SIG-M5 treated with dmso at 0.1 percent for 504 hours (cell line): Measurements from ENCODE around the gene HSPA12B.

Source experiments
- DNase-seq: peaks from one replicate; lab custom pipeline; 2025; ENCODE audit not compliant: unreplicated experiment; lab: John Stamatoyannopoulos, UW

The HSPA12B gene, protein sequence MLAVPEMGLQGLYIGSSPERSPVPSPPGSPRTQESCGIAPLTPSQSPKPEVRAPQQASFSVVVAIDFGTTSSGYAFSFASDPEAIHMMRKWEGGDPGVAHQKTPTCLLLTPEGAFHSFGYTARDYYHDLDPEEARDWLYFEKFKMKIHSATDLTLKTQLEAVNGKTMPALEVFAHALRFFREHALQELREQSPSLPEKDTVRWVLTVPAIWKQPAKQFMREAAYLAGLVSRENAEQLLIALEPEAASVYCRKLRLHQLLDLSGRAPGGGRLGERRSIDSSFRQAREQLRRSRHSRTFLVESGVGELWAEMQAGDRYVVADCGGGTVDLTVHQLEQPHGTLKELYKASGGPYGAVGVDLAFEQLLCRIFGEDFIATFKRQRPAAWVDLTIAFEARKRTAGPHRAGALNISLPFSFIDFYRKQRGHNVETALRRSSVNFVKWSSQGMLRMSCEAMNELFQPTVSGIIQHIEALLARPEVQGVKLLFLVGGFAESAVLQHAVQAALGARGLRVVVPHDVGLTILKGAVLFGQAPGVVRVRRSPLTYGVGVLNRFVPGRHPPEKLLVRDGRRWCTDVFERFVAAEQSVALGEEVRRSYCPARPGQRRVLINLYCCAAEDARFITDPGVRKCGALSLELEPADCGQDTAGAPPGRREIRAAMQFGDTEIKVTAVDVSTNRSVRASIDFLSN

DNA sequence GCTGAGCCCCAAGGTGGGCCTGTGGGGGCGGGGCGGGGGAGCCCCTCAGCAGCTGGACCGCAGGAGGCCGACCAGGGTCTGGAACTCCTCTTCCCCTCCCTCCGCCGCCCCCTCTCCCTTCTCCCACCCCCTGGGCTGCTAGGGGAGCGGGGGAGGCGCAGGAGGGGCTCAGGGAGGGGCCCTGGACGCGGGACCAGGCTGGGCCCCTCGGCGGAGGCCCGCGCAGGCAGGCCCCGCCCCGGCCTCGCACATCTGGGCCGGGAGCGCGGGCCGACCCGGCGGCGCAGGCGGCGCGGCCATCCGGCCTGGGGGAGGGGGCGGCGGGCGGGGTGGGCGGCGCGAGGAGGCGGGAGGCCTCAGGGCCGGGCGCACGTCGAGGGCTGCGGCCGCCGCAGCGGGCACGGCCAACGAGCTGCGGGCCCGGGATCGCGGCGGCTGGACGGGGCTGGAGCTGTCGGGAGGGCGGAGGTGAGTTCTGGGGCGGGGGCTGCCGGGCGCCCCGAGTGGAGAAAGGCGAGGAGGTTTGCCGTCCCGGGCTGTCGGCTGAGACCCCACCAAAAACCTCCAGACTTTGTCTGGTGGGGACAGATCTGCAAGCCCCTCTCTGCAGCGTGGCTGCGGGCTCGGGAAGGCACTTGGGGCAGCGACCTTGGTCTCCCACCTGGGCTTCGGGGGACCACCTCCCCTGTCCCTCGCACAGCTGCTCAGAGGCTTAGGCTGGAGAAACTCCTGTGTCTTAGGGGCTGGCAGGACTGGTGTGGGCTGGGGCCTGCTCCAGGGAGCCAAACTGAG is at the start of gene HSPA12B:
Gene HSPA12B, plus strand, starts transcription at position 359 of the 792 bp plus-strand sequence. CDS start 5,990 bp downstream, outside the sequence.
- no peak for DNase-seq

DNA sequence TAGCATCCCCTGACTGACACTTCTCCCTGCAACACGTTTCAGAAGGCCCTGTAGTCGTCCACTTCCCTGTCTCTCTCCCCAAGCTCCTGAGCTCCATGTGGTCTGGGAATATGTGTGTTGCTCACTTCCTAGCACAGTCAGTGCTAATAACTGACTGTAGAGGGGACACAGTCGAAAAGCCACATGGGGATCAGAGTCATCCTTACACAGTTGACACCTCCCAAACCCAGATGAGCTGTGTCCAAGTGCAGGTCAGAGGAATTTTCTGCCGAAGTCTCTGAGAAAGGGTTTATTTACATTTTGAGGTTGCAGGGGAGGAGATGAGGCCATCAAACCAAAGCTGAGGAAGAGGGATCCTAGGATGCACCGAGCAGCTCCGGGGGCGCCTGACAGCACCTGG is 47.1 kb upstream of the HSPA12B start:
- DNase-seq = no peak

DNA sequence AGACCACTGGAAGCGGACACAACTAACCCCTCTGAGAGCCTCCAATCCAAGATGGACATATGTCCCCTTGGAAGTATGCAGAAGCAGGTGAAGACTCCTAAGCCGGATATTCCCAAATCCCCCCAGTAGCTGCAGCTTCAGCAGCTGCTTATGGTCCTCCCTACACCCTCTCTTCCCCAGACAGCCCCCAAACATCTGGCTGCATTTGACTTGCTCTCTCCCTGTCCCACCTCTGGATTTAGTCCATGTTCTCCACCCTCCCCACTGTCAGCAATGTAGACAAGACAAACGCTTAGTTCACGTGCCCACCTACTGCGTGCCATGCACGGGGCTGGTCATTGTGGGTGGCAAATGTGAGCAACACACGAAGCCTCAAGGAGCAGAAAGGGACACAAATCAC is 46.1 kb upstream of the HSPA12B start:
- DNase-seq = no peak

DNA sequence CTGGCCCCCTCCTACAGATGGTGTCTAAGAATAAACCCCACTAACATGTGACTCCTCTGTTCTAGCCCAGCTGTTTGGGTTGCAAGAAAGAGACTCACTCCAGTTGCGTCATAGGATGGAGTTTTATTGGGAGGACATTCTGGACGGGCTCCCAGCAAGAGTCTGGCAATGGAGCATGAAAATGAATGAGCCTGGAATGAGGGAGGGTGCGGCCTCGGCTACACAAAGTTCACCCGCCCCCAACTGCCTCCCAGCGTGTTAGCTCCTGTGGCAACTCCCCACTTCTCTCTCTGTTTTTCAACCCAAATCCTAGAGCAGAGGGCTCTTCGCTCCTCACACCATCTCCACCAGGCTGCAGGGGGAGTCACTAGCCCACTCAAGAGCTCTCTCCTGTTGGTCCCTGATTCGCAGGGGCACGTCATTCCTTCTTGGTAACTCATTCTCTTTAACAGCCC is 45.6 kb upstream of the HSPA12B start:
- DNase-seq = peak; percentile 10

DNA sequence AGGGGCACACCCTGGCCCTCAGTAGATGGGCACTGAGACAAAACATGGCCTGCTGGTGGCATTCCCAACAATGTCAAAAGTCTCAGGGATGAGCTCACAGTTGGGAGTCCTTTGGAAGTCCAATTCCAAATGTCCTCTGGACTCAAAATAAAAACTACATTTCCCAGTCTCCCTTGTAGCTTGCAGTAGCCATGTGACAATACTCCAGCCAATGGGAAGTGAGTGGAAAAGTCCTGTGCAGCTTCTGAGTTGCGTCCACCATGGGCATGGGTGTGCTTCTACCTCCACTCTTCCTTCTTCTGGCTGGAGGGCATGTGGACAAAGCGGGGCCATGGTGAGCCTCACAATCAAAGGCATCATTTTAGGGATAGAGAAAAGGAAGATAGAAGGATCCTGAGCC is 44.8 kb upstream of the HSPA12B start:
- DNase-seq = peak; percentile 28

DNA sequence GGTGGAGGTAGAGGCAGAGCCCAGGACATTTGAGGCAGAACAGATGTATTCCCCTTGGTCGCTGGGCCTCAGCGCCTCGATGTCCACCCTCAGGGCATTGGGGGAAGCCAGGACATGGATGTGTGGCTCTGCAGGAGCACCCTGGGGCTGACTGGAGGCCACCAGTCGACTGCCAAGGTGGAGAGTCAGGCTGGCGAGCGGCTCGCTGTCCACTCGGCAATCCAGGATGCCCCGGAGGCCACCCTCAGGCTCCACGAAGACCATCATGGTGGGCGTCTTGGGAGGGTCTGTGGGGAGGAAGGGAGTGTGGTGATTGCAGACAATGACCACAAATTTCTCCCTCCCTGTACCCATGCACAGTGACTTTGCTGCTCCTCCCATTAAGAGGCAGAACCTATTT is 42.5 kb upstream of the HSPA12B start:
- no peak for DNase-seq

DNA sequence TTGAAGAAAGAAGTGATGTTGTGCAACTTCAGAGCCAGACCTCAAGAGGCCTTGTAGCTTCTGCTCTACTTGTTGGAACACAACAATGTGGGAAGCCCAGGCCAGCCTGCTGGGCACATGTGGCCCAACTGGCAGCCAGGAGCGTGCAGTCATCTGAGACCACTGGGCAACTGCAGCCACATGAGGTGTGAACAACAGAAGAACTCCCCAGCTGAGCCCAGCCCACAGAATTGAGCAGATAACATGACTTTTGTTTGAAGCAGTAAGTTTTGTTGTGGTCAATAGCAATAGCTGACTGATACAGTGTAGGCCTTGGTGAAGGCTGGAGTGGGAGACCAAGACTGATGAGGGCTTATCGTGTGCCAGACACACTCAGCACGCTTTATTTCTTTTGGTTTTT is 42.1 kb upstream of the HSPA12B start:
- DNase-seq = no peak

DNA sequence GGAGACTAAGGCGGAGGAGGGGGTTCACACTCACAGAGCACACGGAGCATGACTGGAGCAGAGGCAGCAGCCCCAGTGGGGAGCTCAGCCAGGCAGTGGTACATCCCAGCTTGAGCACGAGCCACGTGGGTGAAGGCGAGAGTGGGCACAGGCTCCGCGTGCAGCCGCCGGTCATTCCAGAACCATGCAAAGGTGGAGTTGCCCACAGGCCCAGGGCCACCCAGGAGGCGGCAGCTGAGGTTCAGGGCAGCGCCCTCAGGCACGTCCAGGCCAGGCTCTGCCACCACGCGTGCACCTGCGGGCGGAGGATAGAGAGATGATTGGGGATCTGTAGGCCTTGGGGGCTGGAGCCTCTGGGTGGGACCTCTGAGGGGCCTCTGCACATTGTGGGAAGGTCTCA is 41.2 kb upstream of the HSPA12B start:
- DNase-seq = no peak

DNA sequence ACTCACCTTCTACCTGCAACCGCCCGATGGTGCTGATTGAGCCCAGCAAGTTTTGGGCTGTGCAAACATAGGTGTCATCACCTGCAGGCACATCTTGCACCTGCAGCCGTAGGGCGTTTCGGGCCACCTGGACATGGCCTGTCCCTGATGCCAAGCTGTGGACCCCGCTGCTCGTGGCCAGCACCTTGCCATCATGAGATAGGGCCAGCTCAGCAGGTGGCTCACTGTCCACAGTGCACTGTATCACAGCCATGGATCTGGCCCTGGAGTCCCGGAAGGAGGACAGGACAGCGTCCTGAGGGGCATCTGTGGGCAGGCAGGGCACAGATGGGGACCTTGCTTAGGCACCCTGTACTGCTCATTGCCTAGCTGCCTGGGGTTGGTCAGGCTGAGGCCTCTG is 40.6 kb upstream of the HSPA12B start:
- DNase-seq = no peak

DNA sequence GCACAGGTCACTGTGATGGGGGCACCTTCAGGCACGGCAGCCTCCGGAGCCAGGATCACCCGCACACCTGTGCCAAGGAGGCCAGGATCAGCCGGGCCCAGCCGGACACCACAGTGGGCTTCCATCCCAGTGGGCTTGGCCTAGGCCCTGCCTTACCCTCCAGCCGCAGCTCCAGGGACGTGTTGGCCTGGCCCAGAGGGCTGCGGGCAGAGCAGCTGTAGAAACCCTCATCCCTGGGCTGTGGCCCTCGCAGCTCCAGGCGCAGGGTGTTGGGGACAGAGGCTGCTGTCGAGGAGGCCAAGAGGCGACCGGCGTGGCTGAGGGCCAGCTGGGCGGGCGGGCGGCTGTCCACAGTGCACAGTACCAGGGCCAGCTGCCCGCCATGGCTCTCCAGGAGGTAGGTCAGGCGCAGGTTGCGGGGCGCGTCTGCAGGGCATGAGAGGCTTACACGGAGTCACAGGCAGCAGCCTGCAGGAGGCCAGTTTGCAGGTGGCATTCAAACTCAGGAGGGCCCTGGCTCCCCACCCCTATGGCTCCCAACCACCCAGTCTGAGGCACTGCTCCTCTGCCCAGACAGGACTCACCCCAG is 39.7 kb upstream of the HSPA12B start:
- no peak for DNase-seq

DNA sequence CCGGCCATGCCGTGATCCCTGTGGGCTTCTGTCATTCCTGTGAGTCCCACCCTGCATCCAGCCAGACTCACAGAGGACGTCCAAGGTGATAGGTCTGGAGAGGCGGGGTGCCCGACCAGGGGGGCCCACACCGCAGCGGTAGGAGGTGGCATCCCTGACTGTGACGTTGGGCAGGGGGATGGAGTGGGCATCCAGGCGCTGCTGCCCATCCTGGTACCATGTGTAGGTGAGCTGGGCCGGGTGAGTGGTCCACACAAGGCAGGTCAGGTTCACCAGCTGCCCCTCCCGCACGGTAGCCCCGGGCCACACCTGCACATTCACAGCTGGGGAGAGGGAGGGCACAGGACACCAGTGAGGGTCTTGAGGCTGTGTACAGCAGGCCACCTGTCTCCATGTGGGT is 39.1 kb upstream of the HSPA12B start:
- no peak for DNase-seq

DNA sequence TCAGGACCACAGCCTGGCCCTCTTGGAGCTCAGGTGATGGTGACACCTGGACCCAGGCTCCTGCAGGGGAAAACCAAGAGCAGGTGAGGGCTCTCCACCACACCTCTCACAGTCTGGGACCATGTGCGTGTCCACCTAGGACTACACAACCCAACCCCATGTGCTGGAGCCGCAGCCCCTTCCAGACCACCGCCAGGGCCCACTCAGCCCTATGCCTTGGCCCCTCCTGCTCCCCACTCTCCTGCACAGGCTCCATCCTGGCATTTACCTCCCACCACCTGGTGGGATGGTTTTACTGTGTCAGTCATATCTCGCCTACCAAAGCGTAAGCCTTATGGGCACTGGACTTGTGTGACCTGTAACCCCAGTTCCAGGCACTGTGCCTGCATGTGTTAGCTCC is 37.6 kb upstream of the HSPA12B start:
- no peak for DNase-seq

DNA sequence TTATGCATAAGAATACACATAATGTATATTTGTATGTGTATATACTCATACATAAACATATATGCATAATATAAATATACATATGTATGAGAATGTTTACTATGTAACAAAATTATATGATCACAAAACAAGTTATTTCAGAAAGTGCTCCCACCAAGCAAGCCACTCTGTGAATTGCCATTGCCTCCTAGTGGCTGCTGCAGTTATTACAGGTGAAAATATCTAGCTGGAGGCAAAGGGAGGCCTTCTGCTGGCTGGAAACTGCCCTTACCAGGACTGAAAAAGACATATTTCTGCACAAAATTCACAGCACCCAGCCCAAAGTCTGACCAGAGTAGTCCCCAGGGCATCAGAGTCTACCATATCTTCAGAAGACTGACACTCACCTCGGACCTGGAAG is 36.3 kb upstream of the HSPA12B start:
- DNase-seq = no peak

DNA sequence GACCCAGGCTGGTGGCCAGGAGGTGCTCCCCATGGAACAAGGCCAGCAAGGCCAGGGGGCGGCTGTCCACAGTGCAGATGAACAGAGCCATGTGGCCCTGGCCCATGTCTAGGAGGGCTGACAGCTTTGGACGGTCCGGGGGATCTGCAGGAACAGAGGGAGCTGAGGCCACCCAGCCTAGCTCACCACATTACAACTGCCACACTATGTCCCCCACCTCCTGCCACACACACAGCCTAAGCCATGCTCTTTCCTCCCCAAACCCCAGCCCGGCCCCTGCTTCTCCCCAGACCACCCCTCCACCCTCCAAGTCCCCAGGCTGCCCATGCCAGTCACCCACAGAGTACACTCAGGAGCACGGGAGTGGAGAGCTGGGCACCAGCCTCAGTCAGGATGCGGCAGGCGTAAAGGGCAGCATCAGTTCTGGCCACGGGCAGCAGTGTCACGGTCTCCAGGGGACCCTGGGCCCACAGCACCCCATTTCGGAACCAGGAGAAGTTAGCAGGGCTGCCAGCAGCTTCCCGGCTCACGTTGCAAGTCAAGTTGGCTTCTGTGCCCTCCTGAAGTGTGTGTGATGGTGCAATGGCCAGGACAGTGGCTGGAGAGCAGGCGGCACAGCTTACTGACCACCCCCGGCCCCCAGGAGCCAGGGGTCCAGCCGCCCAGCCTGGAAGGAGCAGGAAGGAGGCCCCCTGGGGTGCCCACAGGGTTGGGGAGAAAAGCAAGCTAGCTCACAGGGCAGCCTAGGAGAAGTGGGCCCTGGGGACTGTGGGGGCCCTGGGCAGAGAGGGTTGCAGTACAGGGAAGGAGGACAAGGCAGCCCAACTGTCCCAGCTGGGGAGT is 35.5 kb upstream of the HSPA12B start:
- no peak for DNase-seq

DNA sequence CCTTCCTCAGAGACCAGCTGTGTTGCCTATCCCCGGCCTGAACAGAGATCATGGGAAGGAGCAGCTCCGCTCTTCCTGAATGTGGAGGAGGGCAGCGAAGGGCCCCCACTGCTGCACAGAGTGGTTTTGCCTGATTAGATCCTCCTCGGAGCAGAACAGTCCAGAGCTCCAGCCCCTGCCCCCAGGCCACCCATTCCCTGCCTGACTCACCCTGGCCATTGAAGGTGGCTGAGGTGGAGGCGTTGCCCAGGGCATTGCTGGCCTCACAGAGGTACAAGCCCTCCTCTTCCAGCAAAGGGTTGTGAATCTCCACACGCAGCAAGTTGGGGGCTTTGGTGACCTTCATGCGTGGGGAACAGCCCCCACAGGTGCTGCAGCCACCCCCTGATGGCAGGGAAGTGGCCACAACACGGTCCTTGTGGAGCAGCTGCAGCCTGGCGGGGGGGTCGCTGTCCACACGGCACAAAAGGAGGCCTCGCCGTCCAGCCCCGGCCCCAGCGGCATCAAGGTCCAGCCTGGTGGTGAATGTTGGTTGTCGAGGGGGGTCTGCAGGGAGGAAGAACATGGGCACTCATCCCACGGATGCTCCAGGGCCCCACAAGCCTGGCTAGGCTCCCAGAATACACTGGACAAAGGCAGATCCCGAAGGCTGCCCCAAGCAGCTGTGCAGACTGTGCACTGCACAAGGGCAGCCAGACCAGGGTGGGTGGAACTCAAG is 34.7 kb upstream of the HSPA12B start:
- no peak for DNase-seq

DNA sequence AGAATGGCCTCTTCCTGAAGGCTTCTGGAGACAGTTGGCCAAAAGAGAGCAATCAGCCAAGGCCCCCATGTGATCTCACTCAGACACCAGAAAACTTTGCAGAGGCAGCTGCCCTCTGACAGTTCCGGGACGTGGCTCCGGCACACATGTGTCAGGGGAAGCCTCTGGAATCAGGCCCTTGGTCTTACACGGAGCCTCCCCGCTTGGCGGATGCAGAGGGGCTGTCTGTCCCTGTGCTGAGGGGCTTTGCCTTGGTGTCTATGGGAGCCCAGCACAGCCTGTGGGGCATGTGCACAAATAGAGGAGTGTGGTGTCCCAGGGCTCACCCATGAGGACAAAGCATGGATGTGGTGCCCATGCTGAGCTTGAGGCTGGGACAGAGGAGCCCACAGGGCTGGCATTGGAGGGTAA is 33.9 kb upstream of the HSPA12B start:
- DNase-seq = no peak

DNA sequence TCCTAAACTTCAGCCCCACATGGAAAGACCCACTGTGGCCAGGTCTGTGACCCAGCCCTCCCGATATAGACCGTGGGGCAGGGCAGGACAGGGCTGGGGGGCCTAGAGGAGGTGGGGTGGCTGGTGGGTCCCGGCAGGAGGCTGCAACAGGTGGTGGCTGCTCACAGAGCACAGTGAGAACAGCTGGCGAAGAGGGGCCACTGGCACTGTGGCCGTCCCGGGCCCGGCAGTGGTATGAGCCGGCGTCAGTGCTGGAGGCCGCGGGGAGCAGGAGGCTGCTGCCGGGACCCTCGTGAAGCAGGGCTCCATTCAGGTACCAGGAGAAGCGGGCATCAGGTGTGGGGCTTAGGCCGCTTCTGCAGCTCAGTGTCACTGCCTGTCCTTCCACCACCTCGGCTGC is 33.4 kb upstream of the HSPA12B start:
- no peak for DNase-seq

DNA sequence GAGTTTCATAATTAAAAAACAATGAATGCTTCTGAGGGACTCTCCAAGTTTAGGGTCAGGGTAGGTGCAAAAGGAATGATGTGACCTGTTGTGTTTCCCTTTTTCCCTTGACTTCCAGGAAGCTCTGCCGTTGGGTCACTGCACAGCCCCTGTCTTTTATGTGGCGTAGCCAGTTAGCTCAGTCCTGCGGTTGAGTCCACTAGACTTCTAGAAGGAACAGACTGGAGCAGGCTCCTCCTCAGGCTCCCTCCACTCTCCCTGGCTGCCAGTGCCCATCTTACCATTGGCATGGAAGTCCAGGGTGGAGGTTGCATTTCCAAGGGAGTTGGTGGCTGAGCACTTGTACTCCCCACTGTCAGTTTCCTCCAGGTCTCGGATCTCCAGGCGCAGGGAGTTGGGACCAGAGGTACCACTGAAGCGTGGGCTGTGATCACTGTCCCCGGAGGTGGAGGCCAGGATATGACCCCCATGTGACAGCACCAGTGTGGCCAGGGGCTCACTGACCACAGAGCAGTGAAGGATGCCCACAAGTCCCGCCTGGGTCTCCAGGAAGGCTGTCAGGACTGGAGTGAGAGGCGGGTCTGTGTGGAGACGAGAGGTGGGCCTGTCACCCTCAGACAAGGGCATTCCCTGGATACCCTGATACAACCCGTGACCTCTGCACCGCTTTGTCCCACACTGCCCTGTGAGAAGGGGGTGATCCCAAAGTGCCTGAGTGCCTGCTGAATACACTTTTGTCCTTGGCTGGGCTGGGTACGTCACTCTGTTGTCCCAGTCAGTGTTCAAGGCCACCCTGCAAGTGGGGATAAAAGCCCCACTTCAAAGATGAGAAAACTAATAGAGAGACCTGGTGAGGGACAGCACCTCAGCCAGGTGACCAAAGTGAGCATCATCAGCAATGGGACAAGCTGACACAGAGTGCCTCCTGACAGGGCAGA is 31.2 kb upstream of the HSPA12B start:
- no peak for DNase-seq
